GM18499 (cell line): ENCODE data around the gene PSEN1.

Experiments used
- ATAC-seq: cut with Tn5 transposase; IDR thresholded peaks from one replicate; pipeline ENCODE4 v1.9.1; 2021; ENCODE audit warnings: moderate number of reproducible peaks; ENCODE audit not compliant: insufficient read depth, unreplicated experiment

The PSEN1 gene

GRCh38 chr14:73136387-73137225 is at the start of gene PSEN1:
Gene PSEN1 (plus strand): TSS chr14:73136507. CDS start chr14:73148020, 11,513 bp downstream.
- ATAC-seq = no peak

GRCh38 chr14:73091044-73091443 is 45.3 kb upstream of the PSEN1 start:
- ATAC-seq = no peak

- no peak for ATAC-seq
Measured at GRCh38 chr14:73097421-73097820, 38.9 kb upstream of the PSEN1 start.

- ATAC-seq = no peak
Measured at GRCh38 chr14:73100334-73100733, 36.0 kb upstream of the PSEN1 start.

- ATAC-seq = no peak
Measured at GRCh38 chr14:73102806-73103497, 33.4 kb upstream of the PSEN1 start.

GRCh38 chr14:73105050-73105449 is 31.3 kb upstream of the PSEN1 start:
- no peak for ATAC-seq

- no peak for ATAC-seq
Measured at GRCh38 chr14:73105727-73106126, 30.6 kb upstream of the PSEN1 start.

- no peak for ATAC-seq
Measured at GRCh38 chr14:73116079-73116665, 20.1 kb upstream of the PSEN1 start.

GRCh38 chr14:73124180-73124894 is 12.0 kb upstream of the PSEN1 start:
- no peak for ATAC-seq

- ATAC-seq = no peak
Measured at GRCh38 chr14:73125169-73125588, 11.1 kb upstream of the PSEN1 start.

- ATAC-seq = no peak
Measured at GRCh38 chr14:73125746-73126145, 10.6 kb upstream of the PSEN1 start.

- no peak for ATAC-seq
Measured at GRCh38 chr14:73133795-73134194, 2.5 kb upstream of the PSEN1 start.

- no peak for ATAC-seq
Measured at GRCh38 chr14:73136085-73136386, 271 bp upstream of the PSEN1 start.

GRCh38 chr14:73140811-73141323 is 4.6 kb downstream of the PSEN1 start:
- no peak for ATAC-seq

- no peak for ATAC-seq
Measured at GRCh38 chr14:73142216-73142615, 5.9 kb downstream of the PSEN1 start.

GRCh38 chr14:73143003-73143402 is 6.7 kb downstream of the PSEN1 start:
- no peak for ATAC-seq

GRCh38 chr14:73143617-73144016 is 7.3 kb downstream of the PSEN1 start:
- ATAC-seq = no peak

GRCh38 chr14:73145371-73145770 is 9.1 kb downstream of the PSEN1 start:
- no peak for ATAC-seq

GRCh38 chr14:73146111-73146510 is 9.8 kb downstream of the PSEN1 start:
- ATAC-seq = no peak

- no peak for ATAC-seq
Measured at GRCh38 chr14:73149753-73150152, 13.4 kb downstream of the PSEN1 start.

- no peak for ATAC-seq
Measured at GRCh38 chr14:73153272-73153671, 17.0 kb downstream of the PSEN1 start.
